NT2/D1 (cell line): ENCODE measurements around the gene FRMD5.

Experiments
- SUZ12 ChIP-seq: IDR thresholded peaks from 2 replicates; pipeline ENCODE4 v1.6.1; 2011; ENCODE audit not compliant: insufficient read length, insufficient read depth; ENCODE audit errors: extremely low read depth
- YY1 ChIP-seq: IDR thresholded peaks from 2 replicates; pipeline ENCODE4 v1.6.1; 2011; ENCODE audit not compliant: insufficient read length, insufficient read depth

DNA sequence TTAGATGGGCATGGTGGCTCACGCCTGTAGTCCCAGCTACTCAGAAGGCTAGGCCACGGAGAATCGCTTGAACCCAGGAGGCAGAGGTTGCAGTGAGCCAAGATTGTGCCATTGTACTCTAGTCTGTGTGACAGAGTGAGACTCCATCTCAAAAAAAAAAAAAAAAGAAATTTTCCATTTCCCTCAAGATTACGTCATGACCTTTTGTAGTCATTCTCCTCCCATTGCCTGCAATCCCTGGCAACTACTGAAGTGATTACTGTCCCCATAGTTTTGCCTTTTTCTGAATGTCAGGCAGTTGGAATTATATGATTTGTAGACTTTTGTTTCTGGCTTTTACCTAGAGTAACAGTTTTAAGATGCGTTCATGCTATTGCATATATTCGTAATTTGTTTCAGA lies 340.3 kb downstream of the FRMD5 start:
- no peak for TF ChIP-seq SUZ12
- no peak for TF ChIP-seq YY1
